A673 (cell line): Measurements from ENCODE around the gene VSIR.

Experiments used
- CTCF ChIP-seq: fragments of 300-800, 200-600 bp; sonication (generic); conservative IDR thresholded peaks from 2 replicates; pipeline ENCODE4 v1.5.1; 2017; ENCODE audit warnings: low read depth, mild to moderate bottlenecking, antibody characterized with exemption, low read length, moderate library complexity, mixed read lengths
- EZH2 ChIP-seq: fragments of 200-600 bp; sonication (generic); IDR thresholded peaks from 2 replicates; pipeline ENCODE4 v1.6.1; 2017; ENCODE audit warnings: borderline replicate concordance, low read depth, mild to moderate bottlenecking, mixed read lengths, antibody characterized with exemption, low read length; ENCODE audit not compliant: poor library complexity, severe bottlenecking

GRCh38 chr10:71818674-71819260 is 45.4 kb upstream of the VSIR start:
- no peak for TF ChIP-seq CTCF
- no peak for TF ChIP-seq EZH2
